Measurements from ENCODE around the gene ZNF444.

ZNF444 gene

GRCh38 chr19:56106993-56107392 lies 34.1 kb upstream of the ZNF444 start:
- in situ Hi-C loops (cut with MboI; ENCODE audit: low sequenced_read_pairs), result no loop called here

- in situ Hi-C loops (cut with MboI; ENCODE audit: low sequenced_read_pairs), result no loop called here
These were observed 33.3 kb upstream of the ZNF444 start for GRCh38 chr19:56107626-56108351.

DNA sequence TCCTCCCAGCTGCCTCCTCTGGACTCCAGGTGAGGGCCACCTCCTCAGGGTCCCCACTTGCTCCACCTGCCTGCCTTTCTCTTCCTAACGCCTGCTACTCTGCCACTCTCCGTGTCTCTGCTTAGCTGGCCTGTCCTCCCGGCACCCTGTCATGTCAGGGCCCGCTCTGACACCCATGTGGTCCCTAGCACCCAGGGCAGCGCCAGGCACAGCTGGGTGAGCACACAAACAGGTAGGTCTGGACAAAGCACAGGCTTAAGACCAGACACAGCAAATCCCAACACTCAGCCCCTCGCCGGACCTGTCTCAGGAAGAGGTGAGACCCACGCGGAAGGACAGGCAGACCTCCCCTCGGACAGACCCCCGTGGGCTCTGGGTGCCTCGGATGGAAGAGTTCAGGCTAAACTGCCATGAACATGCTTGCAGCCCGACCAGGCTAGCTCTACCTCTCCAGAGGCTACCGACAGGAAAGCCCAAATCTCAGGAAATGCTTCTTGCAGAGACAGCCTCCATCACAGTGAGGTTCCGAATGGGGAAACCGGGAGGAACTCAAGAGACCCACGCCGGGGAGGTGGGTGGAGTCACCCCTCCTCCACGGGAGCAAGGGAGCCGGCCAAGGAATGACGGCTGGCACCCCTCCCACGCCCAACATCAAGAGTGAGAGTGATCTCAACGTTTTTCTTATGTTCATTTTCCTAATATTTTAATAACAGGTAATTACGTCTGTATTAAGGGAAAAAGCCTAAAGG lies 32.5 kb upstream of the ZNF444 start:
- in situ Hi-C loops (cut with MboI; ENCODE audit: low sequenced_read_pairs), result no loop called here

DNA sequence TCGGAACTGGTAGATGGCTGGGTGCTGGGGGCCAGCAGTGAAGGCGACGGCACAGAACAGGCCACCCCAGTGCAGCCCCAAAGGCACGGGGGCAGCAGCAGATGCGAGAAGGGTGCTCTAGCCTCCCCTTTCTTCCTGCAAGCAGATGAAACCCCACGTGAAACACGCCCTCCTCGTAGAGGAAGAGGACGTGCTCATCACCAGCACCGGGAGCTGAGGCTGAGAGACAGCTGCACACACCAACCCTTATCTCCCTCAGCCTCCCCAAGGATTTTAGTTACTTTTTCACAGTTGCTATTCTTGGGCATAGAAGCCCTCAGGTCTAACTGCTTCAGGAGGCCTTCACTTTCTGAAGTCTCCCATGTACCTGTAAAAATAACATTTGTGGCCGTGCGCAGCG lies 31.9 kb upstream of the ZNF444 start:
- in situ Hi-C loops (cut with MboI; ENCODE audit: low sequenced_read_pairs), result no loop called here

DNA sequence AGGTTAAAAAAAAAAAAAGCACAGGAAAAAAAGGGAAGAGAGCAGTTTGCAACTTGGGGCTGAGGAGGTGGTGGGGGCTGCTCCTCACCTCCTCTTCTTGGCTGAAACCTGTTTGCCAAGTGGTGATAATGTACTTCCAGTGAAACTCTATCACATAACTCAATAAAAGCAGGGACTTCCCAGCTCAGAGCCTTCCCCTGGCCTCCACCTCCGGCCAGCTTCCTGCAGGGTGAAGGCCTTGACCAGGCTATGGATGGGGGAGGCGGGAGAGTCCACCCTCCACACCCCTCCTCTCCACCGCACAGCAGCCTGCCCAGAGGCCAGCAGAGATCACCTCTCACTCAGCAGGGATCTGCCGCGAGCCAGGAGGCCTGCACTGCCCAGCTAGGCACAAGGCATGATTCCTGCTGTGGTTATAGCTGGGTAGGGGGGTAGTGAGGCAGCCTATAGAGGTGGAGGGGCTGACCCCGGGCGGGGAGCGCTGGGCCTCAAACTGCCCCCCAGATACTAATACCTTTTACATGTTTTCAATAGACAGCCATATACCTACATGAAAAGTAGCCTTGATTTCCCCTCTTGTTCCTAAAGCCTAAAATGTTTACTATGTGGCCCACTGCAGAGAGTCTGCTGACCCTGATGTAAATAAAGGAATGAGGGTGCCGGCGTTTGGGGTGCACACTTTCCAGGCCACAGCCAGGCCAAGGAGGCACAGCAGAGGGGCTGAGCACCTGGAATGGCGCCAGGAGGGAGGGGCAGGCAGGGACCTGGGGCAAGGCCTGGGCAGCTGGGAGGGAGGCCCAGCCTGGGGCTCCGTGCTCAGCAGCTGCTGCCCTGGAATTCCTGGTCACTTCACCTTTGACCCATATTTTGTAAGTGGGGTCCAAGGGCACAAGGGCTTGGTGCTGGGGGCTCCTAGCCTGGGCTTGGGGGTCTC lies 30.3 kb upstream of the ZNF444 start:
- in situ Hi-C loops (cut with MboI; ENCODE audit: low sequenced_read_pairs), result no loop called here

DNA sequence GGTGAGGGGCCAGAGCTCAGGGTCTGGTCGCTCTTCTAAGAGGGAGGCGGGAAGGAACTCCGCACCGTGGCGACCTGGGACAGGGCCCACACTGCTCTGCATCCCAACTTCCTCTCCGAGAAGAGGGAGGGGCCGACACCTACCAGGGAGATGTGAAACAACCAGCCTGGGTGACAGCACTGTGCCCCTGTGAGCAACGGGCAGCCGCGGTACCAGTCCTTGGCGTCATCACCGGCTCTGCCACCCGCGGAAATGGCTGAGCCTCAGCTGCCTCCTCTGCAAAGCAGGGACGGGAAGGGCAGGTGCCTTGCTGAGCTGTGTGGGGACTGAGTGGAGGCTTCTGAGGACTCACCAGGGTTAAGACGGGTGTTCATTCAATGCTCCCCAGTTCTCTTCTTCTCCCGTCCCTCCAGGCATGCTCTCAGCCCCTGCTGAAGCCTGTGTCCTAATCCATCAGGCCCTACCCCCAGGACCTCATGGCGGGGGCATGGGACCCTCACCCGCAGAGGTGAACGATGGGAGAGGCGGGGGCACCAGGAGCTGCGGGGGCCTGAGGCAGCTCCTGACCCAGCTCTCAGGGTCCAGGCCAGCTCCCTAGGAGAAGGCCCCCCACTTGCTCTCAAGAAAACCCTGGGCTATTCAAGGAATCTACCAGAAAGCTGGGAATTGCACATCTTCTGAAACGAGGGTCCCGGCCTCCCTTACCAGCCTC lies 29.3 kb upstream of the ZNF444 start:
- in situ Hi-C loops (cut with MboI; ENCODE audit: low sequenced_read_pairs), result no loop called here

GRCh38 chr19:56112313-56112709 lies 28.8 kb upstream of the ZNF444 start:
- in situ Hi-C loops (cut with MboI; ENCODE audit: low sequenced_read_pairs), result no loop called here

- in situ Hi-C loops (cut with MboI; ENCODE audit: low sequenced_read_pairs), result no loop called here
These were observed 27.9 kb upstream of the ZNF444 start for GRCh38 chr19:56113074-56113632.

DNA sequence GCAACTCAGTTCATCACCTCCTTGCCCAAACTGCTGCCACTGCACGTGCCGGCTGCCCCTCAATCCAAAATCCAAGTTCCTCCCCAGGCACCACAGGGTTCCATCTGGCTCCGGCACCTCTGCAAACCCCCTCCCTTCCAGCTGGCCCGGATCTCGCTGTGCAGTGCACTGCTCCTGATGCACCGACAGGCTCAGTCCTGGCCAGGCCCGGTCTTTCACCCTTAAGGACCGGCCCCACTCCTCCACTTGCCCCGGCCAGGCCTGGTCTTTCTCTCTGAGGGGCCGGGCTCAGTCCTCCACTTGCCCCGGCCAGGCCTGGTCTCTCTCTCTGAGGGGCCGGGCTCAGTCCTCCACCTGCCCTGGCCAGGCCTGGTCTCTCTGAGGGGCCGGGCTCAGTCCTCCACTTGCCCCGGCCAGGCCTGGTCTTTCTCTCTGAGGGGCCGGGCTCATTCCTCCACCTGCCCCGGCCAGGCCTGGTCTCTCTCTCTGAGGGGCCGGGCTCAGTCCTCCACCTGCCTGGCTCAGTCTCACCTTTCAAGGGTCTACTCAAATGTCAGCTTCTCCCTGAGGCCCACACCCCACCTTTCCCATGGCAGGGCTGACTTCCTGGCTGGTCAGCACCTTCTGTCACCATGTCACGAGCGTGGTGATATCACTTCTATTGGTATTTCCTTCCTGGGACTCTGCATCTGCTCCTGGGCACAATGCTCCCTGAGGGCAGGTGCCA lies 26.9 kb upstream of the ZNF444 start:
- in situ Hi-C loops (cut with MboI; ENCODE audit: low sequenced_read_pairs), result no loop called here

GRCh38 chr19:56114778-56115110 lies 26.3 kb upstream of the ZNF444 start:
- in situ Hi-C loops (cut with MboI; ENCODE audit: low sequenced_read_pairs), result no loop called here

DNA sequence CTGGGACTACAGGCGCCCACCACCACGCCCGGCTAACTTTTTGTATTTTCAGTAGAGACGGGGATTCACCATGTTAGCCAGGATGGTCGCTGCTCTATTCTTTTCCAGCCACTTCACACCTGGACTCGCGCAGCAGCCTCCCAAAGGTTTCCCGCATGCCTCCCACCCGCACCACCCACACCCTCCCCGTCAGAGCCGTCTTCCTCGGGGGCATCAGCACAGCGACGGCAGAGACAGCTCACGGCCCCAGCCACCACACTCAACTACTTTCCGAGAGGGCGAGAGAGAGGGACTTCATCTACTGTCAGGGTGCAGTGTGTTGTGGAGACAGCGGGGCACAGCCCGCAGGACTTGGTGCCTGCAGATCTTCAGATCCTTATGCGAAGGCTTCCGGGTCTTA lies 25.6 kb upstream of the ZNF444 start:
- in situ Hi-C loops (cut with MboI; ENCODE audit: low sequenced_read_pairs), result no loop called here

GRCh38 chr19:56116606-56117005 lies 24.5 kb upstream of the ZNF444 start:
- in situ Hi-C loops (cut with MboI; ENCODE audit: low sequenced_read_pairs), result no loop called here

DNA sequence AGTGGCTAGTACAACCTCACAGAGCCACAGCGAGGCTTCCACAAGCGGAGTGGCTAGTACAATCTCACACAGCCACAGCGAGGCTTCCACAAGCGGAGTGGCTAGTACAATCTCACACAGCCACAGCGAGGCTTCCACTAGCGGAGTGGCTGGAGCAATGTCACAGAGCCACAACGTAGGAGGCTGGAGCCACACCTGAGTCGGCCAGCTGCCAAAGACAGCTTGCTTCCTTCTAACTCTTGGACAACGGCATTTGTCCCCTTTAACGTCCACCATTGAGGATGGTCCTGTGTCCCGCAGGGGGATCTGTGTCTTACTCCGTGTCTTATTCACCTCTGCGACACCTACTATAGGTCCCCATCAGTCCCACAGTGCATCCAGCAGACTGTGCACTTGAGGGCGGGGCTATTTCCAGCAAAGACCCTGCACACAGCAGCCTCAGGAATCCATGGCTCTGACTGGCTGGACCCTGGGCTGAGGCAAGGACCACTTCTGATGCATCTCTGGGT lies 23.7 kb upstream of the ZNF444 start:
- in situ Hi-C loops (cut with MboI; ENCODE audit: low sequenced_read_pairs), result no loop called here

- in situ Hi-C loops (cut with MboI; ENCODE audit: low sequenced_read_pairs), result no loop called here
These were observed 23.2 kb upstream of the ZNF444 start for GRCh38 chr19:56117889-56118288.

DNA sequence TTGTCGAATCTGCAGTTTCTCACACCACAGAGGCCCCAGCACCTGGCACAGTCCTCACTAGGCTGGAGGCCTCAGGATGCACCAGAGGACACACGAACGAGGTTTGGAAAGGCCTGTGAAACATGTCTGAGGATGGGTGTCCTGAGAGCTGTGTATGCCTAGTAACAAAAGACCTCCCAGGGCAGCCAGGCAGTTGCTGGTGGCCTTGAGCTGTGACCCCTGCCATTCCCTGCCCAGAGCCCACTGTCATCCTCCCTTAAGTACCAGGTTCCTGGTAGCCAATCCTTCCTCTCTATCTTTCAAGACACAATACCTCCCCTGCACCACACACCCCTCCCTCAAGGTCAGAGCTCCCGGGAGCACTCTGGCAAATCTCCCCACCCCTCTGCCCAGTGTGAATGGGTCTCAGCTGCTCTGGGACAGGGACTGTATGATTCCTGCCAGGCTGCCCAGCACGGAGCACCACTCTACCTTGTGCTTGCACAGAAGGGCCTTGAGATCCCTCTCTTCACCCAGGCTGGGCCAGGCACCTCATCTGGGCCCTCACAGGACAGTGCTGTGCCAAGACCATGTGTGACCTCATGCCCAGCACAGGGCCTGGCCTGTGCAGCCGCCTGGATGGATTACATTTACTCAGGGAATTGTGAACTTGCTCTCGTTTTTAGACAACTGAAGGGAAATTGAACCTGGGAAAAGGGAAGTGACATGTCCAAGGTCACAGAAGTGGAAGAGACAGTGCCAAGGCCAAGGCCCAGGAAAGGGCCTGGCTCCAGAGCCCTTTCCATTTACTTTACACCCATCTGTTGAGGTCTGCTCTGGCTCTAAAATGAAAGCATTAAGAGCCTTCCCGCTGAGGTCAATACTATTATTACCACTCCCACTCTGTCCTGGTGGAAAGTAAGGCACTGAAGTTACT lies 22.2 kb upstream of the ZNF444 start:
- in situ Hi-C loops (cut with MboI; ENCODE audit: low sequenced_read_pairs), result no loop called here

- in situ Hi-C loops (cut with MboI; ENCODE audit: low sequenced_read_pairs), result no loop called here
These were observed 21.5 kb upstream of the ZNF444 start for GRCh38 chr19:56119582-56119978.

GRCh38 chr19:56120002-56120370 lies 21.1 kb upstream of the ZNF444 start:
- in situ Hi-C loops (cut with MboI; ENCODE audit: low sequenced_read_pairs), result no loop called here

DNA sequence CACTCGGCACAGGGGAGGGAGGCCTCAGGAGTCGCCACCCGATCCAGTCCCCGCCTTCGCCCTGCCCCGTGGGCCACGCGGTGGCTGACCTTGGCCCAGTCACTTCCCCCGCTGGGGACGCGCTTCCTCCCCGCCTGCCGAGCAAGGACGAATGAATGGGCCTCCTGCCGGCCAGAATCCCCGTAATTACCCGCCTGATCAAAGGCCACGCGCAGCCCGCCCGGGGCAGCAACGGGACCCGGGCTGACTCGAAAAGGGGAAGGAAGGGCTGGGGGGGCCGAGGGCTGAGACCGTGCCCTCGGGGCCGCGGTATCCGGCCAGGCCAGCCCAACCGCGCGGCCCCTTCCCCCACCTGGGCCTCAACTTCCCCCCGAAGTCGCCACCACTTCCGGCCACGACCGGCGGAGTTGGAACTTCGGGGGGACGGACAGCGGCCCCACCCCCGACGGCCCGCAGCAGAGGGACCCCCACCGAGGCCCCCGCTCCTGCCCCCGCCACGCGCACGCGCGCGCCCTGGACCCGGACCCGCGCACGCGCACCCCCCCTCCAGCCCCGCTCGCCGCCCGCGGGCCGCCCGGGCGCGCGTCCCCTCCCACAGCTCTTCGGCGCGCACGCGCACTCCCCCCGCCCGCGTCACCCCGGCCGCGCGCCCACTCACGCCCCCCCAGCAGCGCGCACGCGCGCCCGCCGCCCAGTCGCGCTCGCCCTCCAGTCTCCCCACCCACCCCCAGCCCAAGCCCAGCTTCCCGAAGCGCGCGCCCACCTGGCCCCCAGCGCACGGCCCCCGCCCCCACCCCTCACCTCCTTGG lies 20.5 kb upstream of the ZNF444 start:
- in situ Hi-C loops (cut with MboI; ENCODE audit: low sequenced_read_pairs), result no loop called here

All from HL-60/S4 treated with retinoic acid at 250 ng/mL for 4 days and 3 days (cell line).